ACC112 (cell line): Measurements from ENCODE around the gene RHOBTB1.
"Not testable (repeated sequence)": the region's sequence is repeated elsewhere in the genome, so short reads cannot be mapped to it uniquely, and the experiment has no call there.

Experiments
- H2AFZ ChIP-seq: fragments of 200-600 bp; sonication (generic); one replicate; pipeline ENCODE4 v1.6.0; 2017; ENCODE audit warnings: antibody characterized with exemption, low read length; ENCODE audit not compliant: unreplicated experiment
- H3K27ac ChIP-seq: fragments of 200-600 bp; sonication (generic); 2 replicates; pipeline ENCODE4 v1.5.1; 2014; ENCODE audit warnings: low read depth, mild to moderate bottlenecking, antibody characterized with exemption, low read length, moderate library complexity
- H3K27me3 ChIP-seq: fragments of 200-600 bp; sonication (generic); 2 replicates; pipeline ENCODE4 v1.6.1; 2014; ENCODE audit warnings: mild to moderate bottlenecking, antibody characterized with exemption, low read length, moderate library complexity, mixed read lengths; ENCODE audit not compliant: insufficient read depth
- H3K36me3 ChIP-seq: fragments of 200-600 bp; sonication (generic); 2 replicates; pipeline ENCODE4 v1.6.1; 2016; ENCODE audit warnings: mild to moderate bottlenecking, antibody characterized with exemption, low read length, moderate library complexity, mixed read lengths; ENCODE audit not compliant: insufficient read depth
- H3K4me1 ChIP-seq: fragments of 200-600 bp; sonication (generic); one replicate; pipeline ENCODE4 v1.6.1; 2016; ENCODE audit warnings: low read length, mixed read lengths; ENCODE audit not compliant: insufficient read depth, unreplicated experiment, control insufficient read depth
- H3K4me3 ChIP-seq: fragments of 200-600 bp; sonication (generic); 2 replicates; pipeline ENCODE4 v1.5.1; 2014; ENCODE audit warnings: mild to moderate bottlenecking, low read depth, low read length
- H3K79me2 ChIP-seq: fragments of 200-600 bp; sonication (generic); one replicate; pipeline ENCODE4 v1.6.0; 2016; ENCODE audit warnings: low read length; ENCODE audit not compliant: control insufficient read depth, unreplicated experiment, insufficient read depth

The RHOBTB1 gene

DNA sequence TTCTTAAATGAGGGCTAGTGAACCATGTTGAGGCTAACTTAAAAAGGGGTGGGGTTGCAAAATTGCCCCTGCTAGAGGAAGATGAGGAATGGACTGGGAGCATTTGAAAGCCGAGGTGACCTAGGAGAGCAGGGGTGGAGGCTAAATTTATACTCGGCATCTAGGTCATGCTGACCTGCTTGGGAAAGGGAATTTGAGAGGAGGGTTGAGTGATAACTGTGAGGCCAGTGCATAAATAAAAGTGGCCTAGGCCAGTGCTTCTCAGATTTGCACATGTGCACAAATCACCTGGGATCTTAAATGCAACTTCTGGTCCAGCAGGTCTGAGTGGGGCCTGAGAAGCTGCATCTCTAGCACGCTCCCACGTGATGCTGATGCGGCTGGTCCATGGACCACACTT, 95.3 kb downstream of the RHOBTB1 start:
- no peak overlapping the region for H3K27ac ChIP-seq
- H3K27me3 ChIP-seq: no peaks in the 10 kb centered on the region
- H3K79me2 ChIP-seq: no peaks in the 10 kb centered on the region
- H2AFZ ChIP-seq: no peak overlapping the region
- no peak overlapping the region for H3K4me3 ChIP-seq
- H3K36me3 ChIP-seq: no peaks in the 10 kb centered on the region
- H3K4me1 ChIP-seq: peaks cover 21% of the 10 kb centered on the region

DNA sequence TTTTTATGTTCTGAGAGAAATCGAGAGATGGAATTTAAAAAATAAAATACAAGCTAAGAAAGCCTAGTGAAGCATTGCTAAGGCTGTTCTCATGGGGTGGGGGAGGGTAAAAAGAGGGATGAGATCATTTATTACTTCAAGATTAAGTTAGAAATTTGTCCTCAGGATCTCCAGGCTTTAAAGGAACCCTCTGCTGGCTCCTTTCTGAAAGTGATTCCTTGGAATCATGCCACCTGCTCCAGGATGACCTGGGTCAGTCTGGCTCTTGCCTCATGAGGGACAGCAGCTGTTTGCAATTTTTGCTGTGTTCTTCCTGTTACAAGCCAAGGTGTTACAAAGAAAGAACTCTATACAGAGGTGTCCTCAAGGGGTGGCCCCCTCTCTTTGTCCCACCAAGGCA, 95.9 kb downstream of the RHOBTB1 start:
- no peaks in the 10 kb centered on the region for H3K79me2 ChIP-seq
- no peaks in the 10 kb centered on the region for H3K36me3 ChIP-seq
- no peak overlapping the region for H3K27ac ChIP-seq
- H3K4me1 ChIP-seq: peaks cover 22% of the 10 kb centered on the region
- no peaks in the 10 kb centered on the region for H3K27me3 ChIP-seq
- no peak overlapping the region for H2AFZ ChIP-seq
- H3K4me3 ChIP-seq: no peak overlapping the region

DNA sequence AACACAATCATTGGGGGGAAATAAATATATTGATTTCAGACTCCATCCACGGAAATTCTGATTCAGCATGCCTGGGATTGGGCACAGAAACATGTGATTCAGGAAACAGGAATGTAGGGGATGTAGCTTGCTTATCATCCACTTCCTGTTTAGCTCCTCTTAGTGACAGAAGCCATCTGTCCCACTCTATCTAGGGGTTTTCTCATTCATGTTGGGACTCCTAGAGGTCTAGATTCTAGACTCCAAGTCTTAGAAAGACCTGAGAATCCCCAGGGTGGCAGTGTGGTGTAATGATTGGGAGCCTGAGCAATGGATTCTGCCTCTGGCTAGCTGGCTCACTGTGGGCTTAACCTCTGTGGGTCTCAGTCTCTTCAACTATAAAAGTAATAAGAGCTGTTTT, 97.8 kb downstream of the RHOBTB1 start:
- H2AFZ ChIP-seq: peak overlapping the region; percentile 34
- H3K79me2 ChIP-seq: no peaks in the 10 kb centered on the region
- peaks cover 22% of the 10 kb centered on the region for H3K4me1 ChIP-seq
- H3K36me3 ChIP-seq: no peaks in the 10 kb centered on the region
- H3K27ac ChIP-seq: peak overlapping the region; percentile 6; the same call in 1 of the 2 replicates
- H3K4me3 ChIP-seq: no peak overlapping the region
- no peaks in the 10 kb centered on the region for H3K27me3 ChIP-seq

DNA sequence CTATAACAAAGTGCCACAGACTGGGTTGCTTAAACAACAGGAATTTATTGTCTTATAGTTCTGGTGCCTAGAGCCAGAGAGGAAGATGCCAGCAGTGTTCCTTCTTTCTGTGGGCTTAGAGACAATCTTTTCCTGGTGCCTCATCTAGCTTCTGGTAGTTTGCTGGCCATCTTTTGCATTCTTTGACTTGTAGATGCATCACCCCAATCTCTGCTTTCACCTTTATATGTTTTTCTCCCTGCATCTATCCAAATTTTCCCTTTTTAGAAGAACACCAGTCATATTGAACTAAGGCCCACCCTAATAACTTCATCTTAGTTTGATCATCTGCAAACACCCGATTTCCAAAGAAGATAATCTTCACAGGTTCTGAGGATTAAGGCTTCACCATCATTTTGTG, 98.9 kb downstream of the RHOBTB1 start:
- no peaks in the 10 kb centered on the region for H3K27me3 ChIP-seq
- H3K36me3 ChIP-seq: no peaks in the 10 kb centered on the region
- H3K79me2 ChIP-seq: no peaks in the 10 kb centered on the region
- no peak overlapping the region for H3K4me3 ChIP-seq
- no peak overlapping the region for H3K27ac ChIP-seq
- H2AFZ ChIP-seq: no peak overlapping the region
- H3K4me1 ChIP-seq: peaks cover 22% of the 10 kb centered on the region

DNA sequence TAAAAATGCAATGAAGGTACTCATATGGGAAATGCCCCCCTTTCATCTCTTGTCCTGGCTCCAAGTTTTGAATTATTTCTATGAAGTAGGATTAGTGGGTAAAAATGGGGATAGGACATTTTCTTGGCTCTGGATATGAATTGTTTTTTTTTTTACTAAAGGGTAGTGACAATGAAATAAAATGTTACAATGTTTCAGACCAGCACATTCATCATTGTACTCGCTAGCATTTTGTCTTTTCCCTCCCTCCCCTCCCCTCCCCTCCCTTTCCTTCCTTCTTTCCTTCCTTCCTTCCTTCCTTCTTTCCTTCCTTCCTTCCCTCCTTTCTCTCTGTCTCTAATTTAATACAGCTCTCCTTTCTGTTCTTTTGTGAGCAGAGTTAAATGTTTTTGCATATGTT, 101.3 kb downstream of the RHOBTB1 start:
- no peaks in the 10 kb centered on the region for H3K36me3 ChIP-seq
- no peak overlapping the region for H3K27ac ChIP-seq
- no peak overlapping the region for H2AFZ ChIP-seq
- H3K4me1 ChIP-seq: peaks cover 16% of the 10 kb centered on the region
- no peak overlapping the region for H3K4me3 ChIP-seq
- no peaks in the 10 kb centered on the region for H3K27me3 ChIP-seq
- no peaks in the 10 kb centered on the region for H3K79me2 ChIP-seq

DNA sequence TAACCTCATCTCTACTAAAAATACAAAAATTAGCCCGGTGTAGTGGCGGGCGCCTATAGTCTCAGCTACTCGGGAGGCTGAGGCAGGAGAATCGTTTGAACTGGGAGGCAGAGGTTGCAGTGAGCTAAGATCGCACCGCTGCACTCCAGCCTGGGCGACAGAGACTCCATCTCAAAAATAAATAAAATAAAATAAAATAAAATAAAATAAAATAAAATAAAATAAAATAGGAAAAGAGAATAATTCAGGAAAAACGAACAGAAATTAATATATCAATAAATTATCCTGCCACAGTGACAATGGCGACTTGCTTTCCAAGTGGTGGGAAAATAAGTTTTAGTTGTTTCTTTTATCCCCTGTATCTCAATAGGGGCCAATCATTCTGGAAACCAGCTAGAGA, 102.8 kb downstream of the RHOBTB1 start:
- not testable (repeated sequence) for H3K79me2 ChIP-seq, H3K36me3 ChIP-seq, H3K27ac ChIP-seq, H2AFZ ChIP-seq, H3K27me3 ChIP-seq, H3K4me3 ChIP-seq
- H3K4me1 ChIP-seq: peaks cover 11% of the 10 kb centered on the region

DNA sequence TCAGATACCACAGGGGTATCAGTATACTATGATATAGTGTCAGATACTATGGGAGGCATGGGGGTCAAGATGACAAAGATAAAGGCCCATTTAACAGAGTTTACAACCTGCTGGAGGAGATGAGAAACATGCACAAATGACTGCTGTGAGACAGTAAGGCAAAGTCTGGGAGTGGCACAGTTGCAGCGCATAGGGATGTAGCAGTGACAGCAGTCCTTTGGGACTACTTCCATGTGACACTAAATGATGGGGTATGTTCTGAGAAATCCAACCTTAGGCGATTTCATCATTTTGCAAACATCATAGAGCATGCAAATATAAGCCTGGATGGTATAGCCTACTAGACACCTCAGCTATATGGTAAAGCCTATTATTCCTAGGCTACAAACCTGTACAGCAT, 108.9 kb downstream of the RHOBTB1 start:
- no peaks in the 10 kb centered on the region for H3K4me1 ChIP-seq
- no peak overlapping the region for H3K4me3 ChIP-seq
- H3K79me2 ChIP-seq: no peaks in the 10 kb centered on the region
- H3K27me3 ChIP-seq: no peaks in the 10 kb centered on the region
- no peaks in the 10 kb centered on the region for H3K36me3 ChIP-seq
- H3K27ac ChIP-seq: no peak overlapping the region
- no peak overlapping the region for H2AFZ ChIP-seq

DNA sequence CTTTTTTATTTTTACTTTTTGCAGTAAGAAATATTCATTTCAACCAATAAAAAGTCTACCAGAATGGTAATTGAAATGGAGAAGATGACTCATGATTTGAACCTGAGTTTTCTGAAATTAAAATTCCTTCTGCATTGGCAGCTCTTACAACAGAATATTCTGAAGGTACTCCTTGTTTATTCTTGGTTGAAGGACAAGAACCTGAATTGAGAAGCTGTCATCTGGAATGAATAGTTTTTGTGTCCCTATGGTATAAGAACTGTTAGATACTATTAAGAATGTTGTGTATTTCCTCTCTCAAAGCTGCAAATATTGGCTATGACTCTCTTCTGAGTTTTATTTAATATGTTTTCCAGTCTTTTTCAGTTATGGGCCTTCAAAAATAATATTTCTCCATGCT, 109.6 kb downstream of the RHOBTB1 start:
- Histone ChIP-seq H3K27me3 (no peaks in the 10 kb centered on the region), H3K36me3 (no peaks in the 10 kb centered on the region), H3K4me1 (no peaks in the 10 kb centered on the region), H3K27ac (no peak overlapping the region), H3K79me2 (no peaks in the 10 kb centered on the region), H2AFZ (no peak overlapping the region), H3K4me3 (no peak overlapping the region)

DNA sequence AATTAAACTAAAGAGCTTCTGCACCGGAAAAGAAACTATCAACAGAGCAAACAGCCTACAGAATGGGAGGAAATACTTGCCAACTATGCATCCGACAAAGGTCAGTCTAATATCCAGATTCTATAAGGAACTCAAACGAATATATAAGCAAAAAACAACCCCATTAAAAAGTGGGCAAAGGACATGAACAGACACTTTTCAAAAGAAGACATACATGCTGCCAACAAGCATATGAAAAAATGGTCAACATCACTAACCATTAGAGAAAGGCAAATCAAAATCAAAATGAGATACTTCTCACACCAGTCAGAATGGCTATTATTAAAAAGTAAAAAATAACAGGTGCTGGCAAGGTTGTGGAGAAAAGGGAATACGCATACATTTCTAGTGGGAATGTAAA, 111.8 kb downstream of the RHOBTB1 start:
- H3K4me1 ChIP-seq: peaks cover 16% of the 10 kb centered on the region
- H3K4me3 ChIP-seq, H3K27me3 ChIP-seq, H3K27ac ChIP-seq, H3K79me2 ChIP-seq, H2AFZ ChIP-seq, H3K36me3 ChIP-seq: not testable (repeated sequence)

DNA sequence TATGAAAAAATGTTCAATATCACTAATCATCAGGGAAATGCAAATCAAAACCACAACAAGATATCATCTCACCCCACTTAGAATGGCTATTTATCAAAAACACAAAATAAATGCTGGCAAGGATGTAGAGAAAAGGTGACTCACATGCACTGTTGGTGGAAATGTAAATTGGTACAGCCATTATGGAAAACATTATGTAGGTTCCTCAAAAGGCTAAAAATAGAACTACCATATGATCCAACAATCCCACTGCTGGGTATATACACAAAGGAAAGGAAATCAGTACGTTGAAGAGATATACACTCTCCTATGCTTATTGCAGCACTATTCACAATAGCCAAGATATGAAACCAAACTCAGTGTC, 115.5 kb downstream of the RHOBTB1 start:
- H3K27ac ChIP-seq: peak overlapping the region; percentile 78
- H2AFZ ChIP-seq: no peak overlapping the region
- no peaks in the 10 kb centered on the region for H3K36me3 ChIP-seq
- H3K4me3 ChIP-seq: peak overlapping the region; percentile 50
- H3K79me2 ChIP-seq: no peaks in the 10 kb centered on the region
- H3K4me1 ChIP-seq: peaks cover 16% of the 10 kb centered on the region
- no peaks in the 10 kb centered on the region for H3K27me3 ChIP-seq

DNA sequence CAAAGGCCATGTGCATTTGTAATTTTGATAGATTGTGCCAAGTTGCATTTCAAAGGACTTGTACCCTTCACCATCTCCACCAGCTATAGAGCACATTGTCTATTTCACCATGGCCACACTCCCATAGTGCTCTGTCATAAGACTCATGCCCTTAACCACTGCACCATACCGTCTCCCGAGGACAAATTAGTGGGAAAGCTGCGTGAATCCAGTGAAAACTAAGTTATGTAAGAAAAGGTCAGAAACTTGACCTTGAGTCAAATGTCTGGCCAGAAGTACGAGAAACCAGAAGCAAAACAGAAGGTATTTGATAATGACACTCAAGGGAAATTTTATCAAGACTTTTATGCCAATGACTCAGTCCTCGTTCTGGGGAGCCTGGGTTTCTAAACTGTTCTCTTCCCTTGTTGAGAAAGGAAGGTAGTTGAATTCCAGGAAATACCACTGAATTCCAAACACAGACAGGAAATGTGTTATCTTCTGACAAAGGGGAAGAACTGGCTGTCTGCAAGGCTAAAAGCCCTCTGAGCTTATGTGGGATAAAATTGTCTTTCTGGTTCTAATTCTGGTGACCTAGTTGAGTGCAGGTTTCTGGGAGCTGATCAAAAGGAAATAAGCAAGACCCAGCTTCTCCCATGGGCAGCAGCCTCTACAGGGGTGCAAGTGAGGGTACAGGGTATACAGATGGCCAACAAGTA, 116.0 kb downstream of the RHOBTB1 start:
- Histone ChIP-seq H3K4me1 (peaks cover 16% of the 10 kb centered on the region), H2AFZ (no peak overlapping the region), H3K27ac (peak overlapping the region; percentile 78), H3K79me2 (no peaks in the 10 kb centered on the region), H3K36me3 (no peaks in the 10 kb centered on the region), H3K27me3 (no peaks in the 10 kb centered on the region), H3K4me3 (peak overlapping the region; percentile 50)
